ENCODE data around the gene SYMPK. TPM values are rescaled to one million over a fixed set of nuclear protein-coding genes. Genes with fewer than 3 reads are reported as not detected.

Gene SYMPK
- polyA plus RNA-seq, 1 of the 3 experiments (the other 2 are of a cell fraction), result 92.7 TPM

GRCh38 chr19:45784096-45784495 lies 78.9 kb downstream of the SYMPK start:
- Histone ChIP-seq H3K9ac (peak overlapping the region; percentile 72; the same call in 1 of the 2 replicates), H4K20me1 (ENCODE audit: insufficient read depth) (0 out of 2 replicates have a peak, but pooled peaks cover 3% of the 10 kb centered on the region)
- CTCF ChIA-PET, result interaction anchor here (0.7 to 5.1 kb wide), 3 partner anchors 14 to 90 kb away, joined by 3 to 27 read pairs (median 3); partner anchors contain the start of gene SIX5

DNA sequence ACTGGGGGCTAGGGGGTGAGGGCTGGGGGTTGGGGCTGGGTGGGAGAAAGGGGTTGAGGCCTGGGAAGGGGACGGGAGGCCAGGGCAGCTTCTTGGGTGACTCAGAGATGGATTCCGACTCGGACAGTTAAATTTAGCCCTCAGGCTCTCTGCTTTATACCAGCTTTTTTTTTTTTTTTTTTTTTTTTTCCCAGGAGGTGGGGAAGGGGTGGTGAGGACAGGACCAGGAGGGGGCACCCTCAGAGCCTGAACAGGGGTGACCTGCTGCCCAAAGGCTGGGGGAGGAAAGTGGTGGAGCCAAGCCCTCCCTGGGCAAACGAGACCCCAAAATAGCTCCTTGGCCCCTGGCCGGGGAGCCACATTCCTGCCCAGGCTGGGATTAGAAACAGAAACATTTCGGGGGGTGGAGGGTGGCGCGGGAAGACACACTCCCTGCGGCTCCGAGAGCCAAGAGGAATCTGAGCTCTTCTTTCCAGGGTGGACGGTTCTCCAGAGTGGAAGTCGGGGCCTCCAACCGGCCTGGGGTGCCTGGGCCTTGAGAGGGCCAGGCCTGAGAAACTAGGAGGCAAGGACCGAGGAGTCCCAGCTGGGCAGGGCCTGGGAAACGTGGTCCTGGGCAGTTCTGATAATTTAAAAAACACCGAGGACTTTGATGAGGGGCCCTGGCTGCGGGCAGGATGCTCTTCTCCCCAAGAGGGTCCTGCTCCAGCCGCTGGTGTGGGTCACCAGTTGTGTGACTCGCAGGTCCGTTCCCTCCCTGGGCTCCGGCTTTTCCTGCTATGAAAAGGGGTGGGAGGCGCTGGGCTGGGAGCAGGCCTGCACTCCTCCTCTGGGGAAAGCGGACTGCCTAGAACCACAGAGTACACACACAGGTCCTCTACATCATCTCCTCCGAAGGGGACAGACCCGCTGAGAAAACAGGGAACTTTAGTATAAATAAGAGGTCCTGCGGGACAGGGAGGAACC lies 79.8 kb downstream of the SYMPK start:
- Histone ChIP-seq H3K36me3 (replicated peaks in 1 of 2; ENCODE audit: control insufficient read depth in 1 of 2, insufficient read depth in 2 of 2, low read length in 1 of 2) (peaks cover 13 to 46% of the 10 kb centered on the region in 2 experiments), H3K9me3 (no peaks in the 10 kb centered on the region), H3K27me3 (ENCODE audit: insufficient read depth) (no peaks in the 10 kb centered on the region), H3K4me2 (peak overlapping the region; percentile 90), H3K79me2 (ENCODE audit: insufficient read depth) (peaks cover 62% of the 10 kb centered on the region), H3K4me3 (ENCODE audit: low read depth in 2 of 2, low read length in 1 of 2) (peak overlapping the region in 1 of 2 experiments; percentile 52; a peak in 2 of 4 replicates), H3K9ac (peak overlapping the region; percentile 72), H3K27ac (ENCODE audit: low read depth in 2 of 2, low read length in 1 of 2) (peak overlapping the region; percentile 86 to 99), H2AFZ (ENCODE audit: low read depth) (no peak overlapping the region), H4K20me1 (ENCODE audit: insufficient read depth) (0 out of 2 replicates have a peak, but pooled peaks cover 8% of the 10 kb centered on the region), H3K9me2 (no peaks in the 10 kb centered on the region), H3F3A (replicated peaks; ENCODE audit: insufficient read depth) (peaks cover 14% of the 10 kb centered on the region), H3K4me1 (ENCODE audit: control insufficient read depth in 1 of 2, insufficient read depth in 2 of 2, low read depth in 1 of 2, low read length in 1 of 2) (peaks cover 22 to 30% of the 10 kb centered on the region in 2 experiments; a peak in 3 of 4 replicates)
- ChIA-PET CTCF (interaction anchor here (0.7 to 5.1 kb wide), 6 partner anchors 10 to 90 kb away, joined by 3 to 27 read pairs (median 8); partner anchors contain the start of genes FBXO46, QPCTL and SIX5), POLR2A (interaction anchor here (0.6 to 2.7 kb wide), 6 partner anchors 12 to 91 kb away, joined by 3 to 7 read pairs (median 4); partner anchors contain the start of genes QPCTL and SNRPD2)
- 32% methylated on average over 26 of the region's 26 CpGs for WGBS (ENCODE audit: low lambda C conversion rate)
- peak; percentile 58 for DNase-seq
- TF ChIP-seq RXRA (IDR thresholded peaks at IDR 0.05; ENCODE audit: borderline replicate concordance, low read depth), result no peak
- no peak for TF ChIP-seq REST (IDR thresholded peaks at IDR 0.05; ENCODE audit: low read depth, low read length)
- TF ChIP-seq MEF2A (IDR thresholded peaks at IDR 0.05; ENCODE audit: borderline replicate concordance, low read depth), result peak; percentile 95
- TF ChIP-seq FOXJ3 (CRISPR knock-in tag; IDR thresholded peaks at IDR 0.05), result no peak
- TF ChIP-seq JUND (IDR thresholded peaks at IDR 0.05), result peak; percentile 62
- TF ChIP-seq, protein P1, sequence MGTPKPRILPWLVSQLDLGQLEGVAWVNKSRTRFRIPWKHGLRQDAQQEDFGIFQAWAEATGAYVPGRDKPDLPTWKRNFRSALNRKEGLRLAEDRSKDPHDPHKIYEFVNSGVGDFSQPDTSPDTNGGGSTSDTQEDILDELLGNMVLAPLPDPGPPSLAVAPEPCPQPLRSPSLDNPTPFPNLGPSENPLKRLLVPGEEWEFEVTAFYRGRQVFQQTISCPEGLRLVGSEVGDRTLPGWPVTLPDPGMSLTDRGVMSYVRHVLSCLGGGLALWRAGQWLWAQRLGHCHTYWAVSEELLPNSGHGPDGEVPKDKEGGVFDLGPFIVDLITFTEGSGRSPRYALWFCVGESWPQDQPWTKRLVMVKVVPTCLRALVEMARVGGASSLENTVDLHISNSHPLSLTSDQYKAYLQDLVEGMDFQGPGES (IDR thresholded peaks at IDR 0.05; ENCODE audit: low read depth, low read length), result no peak
- TF ChIP-seq TEAD4 (IDR thresholded peaks at IDR 0.05; ENCODE audit: borderline replicate concordance, insufficient read depth), result peak; percentile 73; the same call in 1 of the 2 replicates
- TF ChIP-seq CTCF (IDR thresholded peaks at IDR 0.05), result no peak; the same call in 1 of the 2 replicates
- no peak for TF ChIP-seq RFX5 (IDR thresholded peaks at IDR 0.05; ENCODE audit: low read length)

More at GRCh38 chr19:45784096-45784495, 78.9 kb downstream of the SYMPK start:
- Histone ChIP-seq H3K27me3 (ENCODE audit: insufficient read depth) (no peaks in the 10 kb centered on the region), H3K79me2 (ENCODE audit: insufficient read depth) (peaks cover 72% of the 10 kb centered on the region), H3K9me2 (no peaks in the 10 kb centered on the region), H3K4me1 (ENCODE audit: control insufficient read depth in 1 of 2, insufficient read depth in 2 of 2, low read depth in 1 of 2, low read length in 1 of 2) (peaks cover 22 to 30% of the 10 kb centered on the region in 2 experiments; a peak in 3 of 4 replicates), H3K4me3 (ENCODE audit: low read depth in 2 of 2, low read length in 1 of 2) (no peak overlapping the region), H3K9me3 (no peaks in the 10 kb centered on the region), H3K36me3 (replicated peaks in 1 of 2; ENCODE audit: control insufficient read depth in 1 of 2, insufficient read depth in 2 of 2, low read length in 1 of 2) (peaks cover 13 to 40% of the 10 kb centered on the region in 2 experiments), H3K27ac (ENCODE audit: low read depth in 2 of 2, low read length in 1 of 2) (peak overlapping the region; percentile 86 to 99; a peak in 3 of 4 replicates), H3K4me2 (peak overlapping the region; percentile 90; the same call in 1 of the 2 replicates), H3F3A (replicated peaks; ENCODE audit: insufficient read depth) (peaks cover 14% of the 10 kb centered on the region), H2AFZ (ENCODE audit: low read depth) (no peak overlapping the region)
- POLR2A ChIA-PET, result no interaction called here
- DNase-seq, result no peak
- TF ChIP-seq MEF2A (IDR thresholded peaks at IDR 0.05; ENCODE audit: borderline replicate concordance, low read depth) (no peak), EZH2phosphoT487 (IDR thresholded peaks at IDR 0.05; ENCODE audit: borderline replicate concordance, low read depth) (no peak), TEAD4 (IDR thresholded peaks at IDR 0.05; ENCODE audit: borderline replicate concordance, insufficient read depth) (no peak), FOSL2 (IDR thresholded peaks at IDR 0.05; ENCODE audit: borderline replicate concordance, low read depth) (no peak)
- TF ChIP-seq, protein P2, sequence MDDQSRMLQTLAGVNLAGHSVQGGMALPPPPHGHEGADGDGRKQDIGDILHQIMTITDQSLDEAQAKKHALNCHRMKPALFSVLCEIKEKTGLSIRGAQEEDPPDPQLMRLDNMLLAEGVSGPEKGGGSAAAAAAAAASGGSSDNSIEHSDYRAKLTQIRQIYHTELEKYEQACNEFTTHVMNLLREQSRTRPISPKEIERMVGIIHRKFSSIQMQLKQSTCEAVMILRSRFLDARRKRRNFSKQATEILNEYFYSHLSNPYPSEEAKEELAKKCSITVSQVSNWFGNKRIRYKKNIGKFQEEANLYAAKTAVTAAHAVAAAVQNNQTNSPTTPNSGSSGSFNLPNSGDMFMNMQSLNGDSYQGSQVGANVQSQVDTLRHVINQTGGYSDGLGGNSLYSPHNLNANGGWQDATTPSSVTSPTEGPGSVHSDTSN (IDR thresholded peaks at IDR 0.05), result no peak
- 88% methylated on average over 3 of the region's 4 CpGs for WGBS (ENCODE audit: low lambda C conversion rate)

All from SK-N-SH (cell line).